ENCODE results near the gene HSPA1B.
"Not testable (repeated sequence)": the region's sequence is repeated elsewhere in the genome, so short reads cannot be mapped to it uniquely, and the experiment has no call there.

HSPA1B gene

GRCh38 chr6:31811645-31812044, 15.9 kb upstream of the HSPA1B start:
- H3K27me3 ChIP-seq (ENCODE audit: insufficient read depth, poor library complexity, severe bottlenecking): no peaks in the 10 kb centered on the region
- H3K36me3 ChIP-seq (ENCODE audit: low read depth): no peaks in the 10 kb centered on the region
- DNase-seq (ENCODE audit: low spot score): no peak
- ATAC-seq (ENCODE audit: low read depth): no peak
- H3K27ac ChIP-seq (ENCODE audit: poor library complexity, severe bottlenecking): no peak overlapping the region
- H3K4me3 ChIP-seq (ENCODE audit: severe bottlenecking): no peak overlapping the region
- H3K9me3 ChIP-seq (ENCODE audit: severe bottlenecking): no peaks in the 10 kb centered on the region
- no peak for TF ChIP-seq CTCF (IDR thresholded peaks at IDR 0.05; ENCODE audit: poor library complexity, severe bottlenecking)
- H3K4me1 ChIP-seq (ENCODE audit: insufficient read depth, poor library complexity, severe bottlenecking): peaks cover 16% of the 10 kb centered on the region

- Histone ChIP-seq H3K27me3 (ENCODE audit: insufficient read depth, poor library complexity, severe bottlenecking) (no peaks in the 10 kb centered on the region), H3K4me3 (ENCODE audit: severe bottlenecking) (peak overlapping the region; percentile 27), H3K4me1 (ENCODE audit: insufficient read depth, poor library complexity, severe bottlenecking) (peaks cover 14% of the 10 kb centered on the region), H3K27ac (ENCODE audit: poor library complexity, severe bottlenecking) (peak overlapping the region; percentile 93), H3K9me3 (ENCODE audit: severe bottlenecking) (no peaks in the 10 kb centered on the region), H3K36me3 (ENCODE audit: low read depth) (peaks cover 4% of the 10 kb centered on the region; the same call in 1 of the 2 replicates)
- no peak for TF ChIP-seq CTCF (IDR thresholded peaks at IDR 0.05; ENCODE audit: poor library complexity, severe bottlenecking)
- ATAC-seq (ENCODE audit: low read depth) (no peak), DNase-seq (ENCODE audit: low spot score) (no peak)
These were observed 14.1 kb upstream of the HSPA1B start for GRCh38 chr6:31813465-31813849.

GRCh38 chr6:31814677-31815024, 12.9 kb upstream of the HSPA1B start:
- ATAC-seq (ENCODE audit: low read depth) (peak; percentile 76), DNase-seq (ENCODE audit: low spot score) (peak; percentile 98)
- Histone ChIP-seq H3K36me3 (ENCODE audit: low read depth) (peaks cover 6% of the 10 kb centered on the region; the same call in 1 of the 2 replicates), H3K4me1 (ENCODE audit: insufficient read depth, poor library complexity, severe bottlenecking) (peaks cover 17% of the 10 kb centered on the region), H3K9me3 (ENCODE audit: severe bottlenecking) (no peaks in the 10 kb centered on the region), H3K27ac (ENCODE audit: poor library complexity, severe bottlenecking) (peak overlapping the region; percentile 93), H3K27me3 (ENCODE audit: insufficient read depth, poor library complexity, severe bottlenecking) (no peaks in the 10 kb centered on the region), H3K4me3 (ENCODE audit: severe bottlenecking) (peak overlapping the region; percentile 58)
- TF ChIP-seq CTCF (IDR thresholded peaks at IDR 0.05; ENCODE audit: poor library complexity, severe bottlenecking): no peak

- Histone ChIP-seq H3K4me1 (ENCODE audit: insufficient read depth, poor library complexity, severe bottlenecking) (peaks cover 22% of the 10 kb centered on the region), H3K4me3 (ENCODE audit: severe bottlenecking) (peak within 1 kb of the TSS; percentile 58), H3K36me3 (ENCODE audit: low read depth) (peaks cover 6% of the 10 kb centered on the region; the same call in 1 of the 2 replicates), H3K27me3 (ENCODE audit: insufficient read depth, poor library complexity, severe bottlenecking) (no peaks in the 10 kb centered on the region), H3K9me3 (ENCODE audit: severe bottlenecking) (no peaks in the 10 kb centered on the region), H3K27ac (ENCODE audit: poor library complexity, severe bottlenecking) (peak within 1 kb of the TSS; percentile 93)
- DNase-seq (ENCODE audit: low spot score) (peak; percentile 93), ATAC-seq (ENCODE audit: low read depth) (peak; percentile 71)
- no peak for TF ChIP-seq CTCF (IDR thresholded peaks at IDR 0.05; ENCODE audit: poor library complexity, severe bottlenecking)
These were observed 12.3 kb upstream of the HSPA1B start, which contains the start of the genes HSPA1A and HSPA1L for GRCh38 chr6:31815025-31815838. TSS of gene HSPA1A (plus strand) at chr6:31815543. CDS start at chr6:31815757, 214 bp downstream. TSS of gene HSPA1L (minus strand) at chr6:31815283. CDS start at chr6:31811972, 3,311 bp downstream.

GRCh38 chr6:31817133-31817928, 10.2 kb upstream of the HSPA1B start:
- not testable (repeated sequence) for ATAC-seq (ENCODE audit: low read depth); H3K36me3 ChIP-seq (ENCODE audit: low read depth); H3K27me3 ChIP-seq (ENCODE audit: insufficient read depth, poor library complexity, severe bottlenecking); DNase-seq (ENCODE audit: low spot score); H3K9me3 ChIP-seq (ENCODE audit: severe bottlenecking)
- H3K27ac ChIP-seq (ENCODE audit: poor library complexity, severe bottlenecking): peak overlapping the region; percentile 92
- peak overlapping the region; percentile 45 for H3K4me3 ChIP-seq (ENCODE audit: severe bottlenecking)
- peaks cover 28% of the 10 kb centered on the region for H3K4me1 ChIP-seq (ENCODE audit: insufficient read depth, poor library complexity, severe bottlenecking)

Measured in RWPE2 (cell line).